Cardiac muscle cell (in vitro differentiated cells and primary cell): ENCODE results near the gene HPSE2. TPM values are rescaled to one million over a fixed set of nuclear protein-coding genes. Genes with fewer than 3 reads are reported as not detected.

Experiments
- DNase-seq, 2 donors: peaks; one replicate each; pipeline versions ENCODE4 v3.0.0 to v3.0.0-alpha.2; 2010 to 2017; ENCODE audit warnings: low read depth in 1 of 2, low spot score in 1 of 2
- H3K27ac ChIP-seq: fragments of 200-600 bp; sonication (generic); 2 replicates; pipeline ENCODE4 v1.5.1; 2016
- H3K27me3 ChIP-seq: fragments of 200-600 bp; sonication (generic); 2 replicates; pipeline ENCODE4 v1.6.0; 2016; ENCODE audit warnings: control low read depth
- H3K36me3 ChIP-seq: fragments of 200-600 bp; sonication (generic); 2 replicates; pipeline ENCODE4 v1.5.1; 2016; ENCODE audit warnings: control low read depth
- H3K4me1 ChIP-seq: fragments of 200-600 bp; sonication (generic); 2 replicates; pipeline ENCODE4 v1.8.1; 2017; ENCODE audit warnings: low read depth, mild to moderate bottlenecking, mixed run types
- H3K4me3 ChIP-seq: fragments of 200-600 bp; sonication (generic); 2 replicates; pipeline ENCODE4 v1.5.1; 2016; ENCODE audit warnings: mild to moderate bottlenecking
- H3K9me3 ChIP-seq: fragments of 200-600 bp; sonication (generic); 2 replicates; pipeline ENCODE4 v1.5.1; 2017; ENCODE audit warnings: low read depth, mild to moderate bottlenecking, control low read depth
- polyA plus RNA-seq: library from polyadenylated mRNA; unstranded; fragments of >200 nt; fragmentation: Nextera tagmentation; extraction: Ambion mirVana; gene quantifications from 2 replicates; pipeline ENCODE4 v1.2.1, GENCODE V29; 2016
- total RNA-seq: library from RNA; depleted of rRNA; stranded (reverse); fragments of >200 nt; gene quantifications from 2 replicates; pipeline ENCODE4 v1.2.3, GENCODE V29; 2016
- TF ChIP-seq, protein P1 (sequence below): IDR thresholded peaks from 2 replicates; pipeline ENCODE4 v1.5.1; 2012; ENCODE audit warnings: low read depth, mild to moderate bottlenecking, low read length

HPSE2 gene
- total and polyA plus RNA-seq, 2 experiments from 2014 or later = 0.87 to 6.1 TPM

DNA sequence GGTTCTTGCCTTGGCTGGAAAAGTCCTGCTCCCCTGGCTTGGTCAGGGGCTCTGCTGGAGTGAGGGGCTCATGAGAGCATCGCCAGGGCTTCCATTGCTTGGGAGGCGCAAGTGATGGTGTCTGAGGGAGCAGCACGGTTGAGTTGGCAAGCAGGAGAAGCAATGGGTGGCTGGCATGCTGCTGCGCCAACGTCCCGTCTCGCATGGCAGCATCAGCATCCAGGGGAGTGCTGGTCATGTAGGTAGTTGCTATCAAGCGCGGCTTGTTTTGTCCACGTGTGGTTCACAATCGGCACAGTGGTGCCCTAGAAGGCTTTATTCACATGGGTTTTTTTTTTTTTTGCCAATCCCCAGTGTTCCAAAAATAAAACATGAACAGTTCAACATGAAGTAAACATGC lies 824.5 kb downstream of the HPSE2 start:
- H3K4me1 ChIP-seq = peaks cover 50% of the 10 kb centered on the region
- no peak overlapping the region for H3K4me3 ChIP-seq
- no peak for DNase-seq
- peak overlapping the region; percentile 86 for H3K27ac ChIP-seq
- H3K27me3 ChIP-seq = no peaks in the 10 kb centered on the region
- H3K36me3 ChIP-seq = no peaks in the 10 kb centered on the region
- TF ChIP-seq, protein P1, sequence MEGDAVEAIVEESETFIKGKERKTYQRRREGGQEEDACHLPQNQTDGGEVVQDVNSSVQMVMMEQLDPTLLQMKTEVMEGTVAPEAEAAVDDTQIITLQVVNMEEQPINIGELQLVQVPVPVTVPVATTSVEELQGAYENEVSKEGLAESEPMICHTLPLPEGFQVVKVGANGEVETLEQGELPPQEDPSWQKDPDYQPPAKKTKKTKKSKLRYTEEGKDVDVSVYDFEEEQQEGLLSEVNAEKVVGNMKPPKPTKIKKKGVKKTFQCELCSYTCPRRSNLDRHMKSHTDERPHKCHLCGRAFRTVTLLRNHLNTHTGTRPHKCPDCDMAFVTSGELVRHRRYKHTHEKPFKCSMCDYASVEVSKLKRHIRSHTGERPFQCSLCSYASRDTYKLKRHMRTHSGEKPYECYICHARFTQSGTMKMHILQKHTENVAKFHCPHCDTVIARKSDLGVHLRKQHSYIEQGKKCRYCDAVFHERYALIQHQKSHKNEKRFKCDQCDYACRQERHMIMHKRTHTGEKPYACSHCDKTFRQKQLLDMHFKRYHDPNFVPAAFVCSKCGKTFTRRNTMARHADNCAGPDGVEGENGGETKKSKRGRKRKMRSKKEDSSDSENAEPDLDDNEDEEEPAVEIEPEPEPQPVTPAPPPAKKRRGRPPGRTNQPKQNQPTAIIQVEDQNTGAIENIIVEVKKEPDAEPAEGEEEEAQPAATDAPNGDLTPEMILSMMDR = no peak
- no peaks in the 10 kb centered on the region for H3K9me3 ChIP-seq

DNA sequence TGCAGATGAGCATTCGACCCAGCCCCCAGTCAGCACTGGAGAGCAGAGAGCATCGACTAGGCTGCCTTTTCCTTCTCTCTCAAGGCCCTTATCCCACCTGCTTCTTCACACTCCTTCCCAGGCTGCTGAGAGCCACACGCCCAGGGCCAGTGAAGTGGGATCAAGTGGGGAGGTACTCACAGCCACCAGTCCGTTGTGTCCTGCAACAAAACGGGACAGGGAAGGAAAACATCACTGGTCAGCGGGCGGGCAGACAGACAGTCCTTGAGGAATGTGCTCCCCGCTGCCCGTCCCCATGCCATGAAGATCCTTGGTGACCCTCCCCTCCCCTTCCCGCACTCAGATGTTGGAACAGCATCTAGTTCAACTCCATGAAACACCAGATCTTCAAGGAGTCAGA lies 824.9 kb downstream of the HPSE2 start:
- TF ChIP-seq, protein P1 = no peak
- Histone ChIP-seq H3K36me3 (no peaks in the 10 kb centered on the region), H3K9me3 (no peaks in the 10 kb centered on the region), H3K4me3 (no peak overlapping the region), H3K4me1 (peaks cover 46% of the 10 kb centered on the region), H3K27ac (peak overlapping the region; percentile 86), H3K27me3 (no peaks in the 10 kb centered on the region)
- peak in 1 of 2 donors; percentile 39 for DNase-seq

DNA sequence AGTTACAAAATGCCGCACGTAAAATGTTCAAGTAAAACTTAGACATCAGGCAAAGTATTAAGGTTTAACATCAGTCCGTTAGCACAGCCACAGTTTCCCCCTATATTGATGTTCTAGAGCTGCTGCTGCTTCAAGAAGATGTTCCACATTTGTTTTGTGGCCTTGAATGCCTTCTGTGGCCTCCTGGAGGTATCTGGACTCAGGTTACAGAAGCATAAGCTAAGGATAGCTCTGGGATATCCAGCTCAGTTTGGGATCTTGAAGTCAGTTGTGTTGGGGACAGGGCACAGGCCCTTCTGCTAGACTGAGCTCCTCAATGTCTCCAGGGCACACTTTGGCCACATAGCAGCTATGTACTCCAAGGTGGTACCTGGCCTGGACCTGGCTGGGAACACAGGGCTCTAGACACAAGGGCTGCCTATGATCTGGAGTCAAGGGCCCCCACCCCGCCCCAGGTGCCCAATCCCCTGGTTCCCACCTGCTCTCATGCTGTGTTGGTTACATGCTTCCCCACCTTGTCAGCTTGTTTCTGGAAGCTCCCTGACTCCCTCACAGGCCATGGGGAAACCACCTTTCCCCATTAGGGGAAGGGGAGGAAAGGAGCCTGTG lies 825.4 kb downstream of the HPSE2 start:
- H3K27ac ChIP-seq = peak overlapping the region; percentile 86

DNA sequence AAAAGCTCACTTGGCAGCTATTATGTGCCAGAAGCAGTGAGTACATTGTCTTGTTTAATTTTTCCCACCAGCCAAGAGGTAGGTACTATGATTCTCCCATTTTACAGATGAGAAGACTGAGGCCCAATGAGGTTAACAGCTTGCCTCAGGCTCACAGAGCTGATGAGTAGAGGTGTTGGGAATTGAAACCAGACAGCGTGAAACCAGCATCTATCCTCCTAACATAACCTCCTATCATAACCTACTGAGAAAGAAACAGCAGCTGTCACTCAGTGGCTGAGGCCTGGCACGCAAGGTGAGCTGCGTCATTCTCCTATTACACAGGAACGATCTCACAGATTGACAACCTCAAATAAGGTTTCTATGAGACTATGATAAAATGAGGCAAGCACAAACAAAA lies 826.9 kb downstream of the HPSE2 start:
- no peak overlapping the region for H3K4me3 ChIP-seq
- no peaks in the 10 kb centered on the region for H3K9me3 ChIP-seq
- H3K4me1 ChIP-seq = peaks cover 47% of the 10 kb centered on the region
- TF ChIP-seq, protein P1 = no peak
- no peaks in the 10 kb centered on the region for H3K36me3 ChIP-seq
- no peak for DNase-seq
- peak overlapping the region; percentile 86 for H3K27ac ChIP-seq
- H3K27me3 ChIP-seq = no peaks in the 10 kb centered on the region

More for the DNA sequence above, 825.4 kb downstream of the HPSE2 start:
- Histone ChIP-seq H3K27me3 (no peaks in the 10 kb centered on the region), H3K4me1 (peaks cover 41% of the 10 kb centered on the region), H3K4me3 (no peak overlapping the region), H3K36me3 (no peaks in the 10 kb centered on the region), H3K9me3 (no peaks in the 10 kb centered on the region)
- no peak for DNase-seq
- TF ChIP-seq, protein P1 = no peak

DNA sequence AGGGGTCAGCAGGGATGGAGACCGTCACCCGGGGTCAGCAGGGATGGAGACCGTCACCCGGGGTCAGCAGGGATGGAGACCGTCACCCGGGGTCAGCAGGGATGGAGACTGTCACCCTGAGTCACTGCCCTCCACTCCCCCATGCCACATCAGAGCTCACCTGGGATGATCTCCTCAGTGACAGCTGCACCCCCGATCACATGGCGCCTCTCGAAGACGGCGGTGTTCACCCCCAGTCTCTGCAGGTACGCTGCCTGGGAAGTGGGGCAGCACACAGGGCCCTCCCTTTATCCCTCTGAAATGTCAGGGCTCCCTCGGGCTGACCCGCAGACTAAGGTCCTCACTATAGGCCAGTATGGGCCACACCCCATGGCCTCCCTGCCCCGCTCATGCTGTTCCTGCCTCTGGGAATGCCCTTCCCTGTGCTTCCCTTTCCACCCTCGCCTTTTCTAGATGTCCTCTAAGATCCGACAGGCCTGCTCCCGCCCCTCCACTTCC lies 827.9 kb downstream of the HPSE2 start:
- H3K4me3 ChIP-seq = no peak overlapping the region
- peaks cover 55% of the 10 kb centered on the region for H3K4me1 ChIP-seq
- H3K36me3 ChIP-seq = no peaks in the 10 kb centered on the region
- DNase-seq = no peak
- H3K27me3 ChIP-seq = no peaks in the 10 kb centered on the region
- TF ChIP-seq, protein P1 = no peak
- no peaks in the 10 kb centered on the region for H3K9me3 ChIP-seq
- no peak overlapping the region for H3K27ac ChIP-seq

Other genes starting within 250 kb of the HPSE2 start
- 2.2 and 2.8 TPM in 2 replicates for gene CNNM1, start 93.5 kb upstream of the HPSE2 start, total RNA-seq
- 1.7 and 2.3 TPM in 2 replicates for gene CNNM1, start 93.5 kb upstream of the HPSE2 start, polyA plus RNA-seq
- gene GOT1, start 194.8 kb upstream of the HPSE2 start, total RNA-seq = 114 and 142 TPM in 2 replicates
- gene GOT1, start 194.8 kb upstream of the HPSE2 start, polyA plus RNA-seq = 243 and 245 TPM in 2 replicates